ENCODE measurements around the gene RIN1.

GRCh38 chr11:66309475-66309874 lies 26.8 kb downstream of the RIN1 start:
- TF ChIP-seq BACH2 (CRISPR knock-in tag; IDR thresholded peaks at IDR 0.05; ENCODE audit: borderline replicate concordance) (no peak), PATZ1 (CRISPR knock-in tag; IDR thresholded peaks at IDR 0.05; ENCODE audit: borderline replicate concordance) (no peak), OSR1 (CRISPR knock-in tag; IDR thresholded peaks at IDR 0.05) (no peak), RARB (CRISPR knock-in tag; IDR thresholded peaks at IDR 0.05) (no peak), TCF4 (CRISPR knock-in tag; IDR thresholded peaks at IDR 0.05; ENCODE audit: borderline replicate concordance) (no peak)

All from SK-N-SH treated with all-trans-retinoic acid at 6 μM for 48 hours (cell line).